ENCODE data around the gene PEAK1.

DNA sequence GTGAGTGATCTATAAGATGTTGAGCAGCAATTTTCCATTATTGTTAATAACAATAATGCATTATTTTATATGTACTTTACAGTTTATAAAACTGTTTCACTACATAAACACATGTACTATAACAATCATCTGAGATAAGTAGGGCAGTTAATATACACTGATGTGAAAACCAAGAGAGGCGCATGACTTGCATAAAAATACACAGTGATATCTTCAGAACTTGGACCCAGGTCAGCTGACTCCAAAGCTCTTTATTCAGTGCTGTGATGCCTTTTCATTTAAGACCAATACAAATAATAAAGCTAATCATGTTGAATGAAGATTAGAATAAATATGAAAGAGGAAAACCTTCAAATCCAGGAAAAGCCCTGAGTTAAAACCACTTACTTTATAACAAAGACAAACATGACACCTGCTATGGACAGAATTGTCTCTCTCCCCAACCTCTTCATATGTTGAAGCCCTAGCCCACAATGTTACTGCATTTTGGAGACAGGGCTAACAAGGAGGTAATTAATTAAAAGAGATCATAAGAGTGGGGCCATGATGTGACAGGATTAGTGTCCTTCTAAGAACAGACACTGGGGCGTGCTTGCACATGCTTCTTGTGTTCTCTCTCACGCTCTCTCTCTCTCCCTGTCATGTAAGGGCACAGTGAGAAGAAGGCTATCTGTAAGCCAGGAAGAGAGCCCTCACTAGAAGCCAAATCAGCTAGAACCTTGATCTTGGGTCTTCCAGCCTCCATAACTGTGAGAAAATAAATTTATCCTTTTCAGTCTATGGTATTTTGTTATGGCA lies 293.2 kb downstream of the PEAK1 start:
- TF ChIP-seq POLR2A (IDR thresholded peaks at IDR 0.05) (no peak), POLR2AphosphoS5 (IDR thresholded peaks at IDR 0.05; ENCODE audit: insufficient read depth in 1 of 2, low read depth in 1 of 2) (no peak)
- TF ChIP-seq, protein P1, sequence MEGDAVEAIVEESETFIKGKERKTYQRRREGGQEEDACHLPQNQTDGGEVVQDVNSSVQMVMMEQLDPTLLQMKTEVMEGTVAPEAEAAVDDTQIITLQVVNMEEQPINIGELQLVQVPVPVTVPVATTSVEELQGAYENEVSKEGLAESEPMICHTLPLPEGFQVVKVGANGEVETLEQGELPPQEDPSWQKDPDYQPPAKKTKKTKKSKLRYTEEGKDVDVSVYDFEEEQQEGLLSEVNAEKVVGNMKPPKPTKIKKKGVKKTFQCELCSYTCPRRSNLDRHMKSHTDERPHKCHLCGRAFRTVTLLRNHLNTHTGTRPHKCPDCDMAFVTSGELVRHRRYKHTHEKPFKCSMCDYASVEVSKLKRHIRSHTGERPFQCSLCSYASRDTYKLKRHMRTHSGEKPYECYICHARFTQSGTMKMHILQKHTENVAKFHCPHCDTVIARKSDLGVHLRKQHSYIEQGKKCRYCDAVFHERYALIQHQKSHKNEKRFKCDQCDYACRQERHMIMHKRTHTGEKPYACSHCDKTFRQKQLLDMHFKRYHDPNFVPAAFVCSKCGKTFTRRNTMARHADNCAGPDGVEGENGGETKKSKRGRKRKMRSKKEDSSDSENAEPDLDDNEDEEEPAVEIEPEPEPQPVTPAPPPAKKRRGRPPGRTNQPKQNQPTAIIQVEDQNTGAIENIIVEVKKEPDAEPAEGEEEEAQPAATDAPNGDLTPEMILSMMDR (IDR thresholded peaks at IDR 0.05): no peak

All from vagina (tissue), 2 donors.